ENCODE measurements around the gene APEX2. TPM values are rescaled to one million over a fixed set of nuclear protein-coding genes. Genes with fewer than 3 reads are reported as not detected.

The APEX2 gene
- total and polyA plus RNA-seq, 10 donors = 7.2 to 17.4 (median 13.7) TPM

- peaks cover 0 to 8% (median 0%) of the 10 kb centered on the region in 8 donors for H3K9me3 ChIP-seq
- intact Hi-C loops (cut with DNase I; ENCODE audit: low total_unique reads) = no loop called here
- H3K27ac ChIP-seq = no peak overlapping the region
- peaks cover 0 to 9% (median 4%) of the 10 kb centered on the region in 6 donors for H3K4me1 ChIP-seq
- no peaks in the 10 kb centered on the region for H3K36me3 ChIP-seq
- TF ChIP-seq POLR2A (IDR thresholded peaks at IDR 0.05) = no peak
- TF ChIP-seq POLR2AphosphoS5 (IDR thresholded peaks at IDR 0.05) = no peak
- no peak for TF ChIP-seq CTCF (IDR thresholded peaks at IDR 0.05 in 8 of 11, conservative IDR thresholded peaks at IDR 0.05 in 3 of 11)
- no peak for DNase-seq
- peak overlapping the region in 2 of 8 donors; percentile 7 to 49 for H3K4me3 ChIP-seq
- 8 to 29% (median 19%) methylated on average over 7 of the region's 7 CpGs for WGBS, 5 donors
- H3K27me3 ChIP-seq (replicated peaks in 1 of 7) = no peaks in the 10 kb centered on the region
Measured at GRCh38 chrX:55056820-55057674, 56.9 kb downstream of the APEX2 start.

- H3K27me3 ChIP-seq (replicated peaks in 1 of 7) = no peaks in the 10 kb centered on the region
- peaks cover 0 to 1% (median 0%) of the 10 kb centered on the region in 8 donors for H3K9me3 ChIP-seq
- peak overlapping the region in 2 of 8 donors; percentile 7 to 49 for H3K4me3 ChIP-seq
- no peaks in the 10 kb centered on the region for H3K36me3 ChIP-seq
- TF ChIP-seq POLR2A (IDR thresholded peaks at IDR 0.05) (no peak), CTCF (IDR thresholded peaks at IDR 0.05 in 8 of 11, conservative IDR thresholded peaks at IDR 0.05 in 3 of 11) (peak; percentile 34 to 77 (median 69))
- no peak for DNase-seq
- intact Hi-C loops (cut with DNase I; ENCODE audit: low total_unique reads) = no loop called here
- no peak overlapping the region for H3K27ac ChIP-seq
- WGBS, 5 donors = 20 to 27% (median 23%) methylated on average over 5 of the region's 5 CpGs
- peaks cover 0 to 9% (median 4%) of the 10 kb centered on the region in 6 donors for H3K4me1 ChIP-seq
Measured at GRCh38 chrX:55057675-55058249, 57.6 kb downstream of the APEX2 start.

Other genes starting within 250 kb of the APEX2 start
- not detected for gene ITIH6, start 202.1 kb upstream of the APEX2 start, total RNA-seq
- not detected for gene ITIH6, start 202.1 kb upstream of the APEX2 start, polyA plus RNA-seq
- 10 to 100 TPM; 64.3 to 79.0 (median 69.9) TPM for gene MAGED2, start 192.6 kb upstream of the APEX2 start, total RNA-seq
- 10 to 100 TPM; 37.6 to 42.1 (median 39.0) TPM for gene MAGED2, start 192.6 kb upstream of the APEX2 start, polyA plus RNA-seq
- gene TRO, start 79.5 kb upstream of the APEX2 start, total RNA-seq = 1 to 10 TPM; 2.2 to 6.2 (median 4.4) TPM
- gene TRO, start 79.5 kb upstream of the APEX2 start, polyA plus RNA-seq = 1 to 10 TPM; 2.0 to 5.9 (median 5.1) TPM
- gene PFKFB1, start 6.2 kb upstream of the APEX2 start, total RNA-seq = under 1 TPM in 3 of 7 donors, not detected in 4; 0.28 to 0.52 (median 0.44) TPM
- under 1 TPM; 0.32 to 0.61 (median 0.32) TPM for gene PFKFB1, start 6.2 kb upstream of the APEX2 start, polyA plus RNA-seq
- 100 to 1,000 TPM in 2 of 7 donors, 10 to 100 TPM in 3, 1 to 10 TPM in 2; 3.3 to 206 (median 30.0) TPM for gene ALAS2, start 30.6 kb downstream of the APEX2 start, total RNA-seq
- gene ALAS2, start 30.6 kb downstream of the APEX2 start, polyA plus RNA-seq = 1 to 10 TPM in 1 of 3 donors, under 1 TPM in 2; 0.46 to 2.1 (median 0.46) TPM
- 1 to 10 TPM in 1 of 7 donors, not detected in 6; 1.6 TPM for gene PAGE2B, start 74.7 kb downstream of the APEX2 start, total RNA-seq
- gene PAGE2B, start 74.7 kb downstream of the APEX2 start, polyA plus RNA-seq = under 1 TPM in 2 of 3 donors, not detected in 1; 0.53 to 0.61 TPM
- not detected for gene PAGE2, start 88.7 kb downstream of the APEX2 start, total RNA-seq
- under 1 TPM; 0.15 to 0.39 (median 0.35) TPM for gene PAGE2, start 88.7 kb downstream of the APEX2 start, polyA plus RNA-seq
- not detected for gene PAGE5, start 220.0 kb downstream of the APEX2 start, total RNA-seq
- under 1 TPM in 1 of 3 donors, not detected in 2; 0.50 TPM for gene PAGE5, start 220.0 kb downstream of the APEX2 start, polyA plus RNA-seq